Body of pancreas (tissue), 4 donors: Measurements from ENCODE around the gene HOXD4.

Experiments
- POLR2A ChIP-seq, 3 donors: fragments of 450-650 bp; IDR thresholded peaks; one replicate each; pipeline ENCODE4 v1.6.1; 2016; ENCODE audit warnings: antibody characterized with exemption in 3 of 3, mild to moderate bottlenecking in 2 of 3
- TF ChIP-seq, protein P1 (sequence below), 7 experiments: fragments of 450-650 bp in 4 of 7; fragments of 200-600 bp in 3 of 7; sonication (generic) in 3 of 7; IDR thresholded peaks; one replicate each; pipeline ENCODE4 v1.5.1; 2016 to 2019; ENCODE audit warnings: antibody characterized with exemption in 7 of 7

DNA sequence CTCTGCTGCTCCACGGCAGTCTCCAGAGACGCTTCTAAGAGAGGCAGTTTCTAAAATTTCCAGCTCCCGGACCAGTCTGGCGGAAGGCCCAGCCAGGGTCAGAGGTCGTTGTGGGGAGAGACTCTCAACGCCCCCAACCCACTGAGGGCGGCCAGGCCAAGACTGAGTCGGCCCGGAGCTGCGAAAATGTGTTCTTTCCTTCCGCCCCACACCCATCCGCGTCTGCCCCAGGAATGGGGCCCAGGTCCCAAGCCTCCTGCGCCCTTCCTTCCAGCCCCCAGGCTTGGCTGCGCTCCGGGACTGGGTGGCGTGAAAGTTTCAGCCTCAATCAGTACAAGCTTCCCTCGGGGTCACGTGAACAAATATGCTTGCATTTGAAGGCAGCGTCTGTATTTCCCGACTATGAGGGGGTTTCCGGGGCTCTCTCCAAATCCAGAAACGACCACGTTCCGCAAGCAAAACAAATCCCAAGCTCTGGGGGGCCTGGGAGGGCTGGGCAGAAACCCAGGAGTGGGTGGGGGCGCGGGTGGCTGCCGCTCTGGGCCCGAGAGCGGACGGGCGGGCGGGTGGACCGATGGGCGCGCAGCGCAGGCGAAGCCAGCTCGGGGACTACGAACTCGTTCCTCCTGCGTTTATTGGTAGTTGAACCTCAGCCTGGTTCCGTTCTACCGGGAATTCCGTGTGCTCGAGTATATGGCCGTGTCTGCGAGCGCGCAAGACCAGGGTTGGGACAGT lies 9.1 kb downstream of the HOXD4 start:
- TF ChIP-seq, protein P1, sequence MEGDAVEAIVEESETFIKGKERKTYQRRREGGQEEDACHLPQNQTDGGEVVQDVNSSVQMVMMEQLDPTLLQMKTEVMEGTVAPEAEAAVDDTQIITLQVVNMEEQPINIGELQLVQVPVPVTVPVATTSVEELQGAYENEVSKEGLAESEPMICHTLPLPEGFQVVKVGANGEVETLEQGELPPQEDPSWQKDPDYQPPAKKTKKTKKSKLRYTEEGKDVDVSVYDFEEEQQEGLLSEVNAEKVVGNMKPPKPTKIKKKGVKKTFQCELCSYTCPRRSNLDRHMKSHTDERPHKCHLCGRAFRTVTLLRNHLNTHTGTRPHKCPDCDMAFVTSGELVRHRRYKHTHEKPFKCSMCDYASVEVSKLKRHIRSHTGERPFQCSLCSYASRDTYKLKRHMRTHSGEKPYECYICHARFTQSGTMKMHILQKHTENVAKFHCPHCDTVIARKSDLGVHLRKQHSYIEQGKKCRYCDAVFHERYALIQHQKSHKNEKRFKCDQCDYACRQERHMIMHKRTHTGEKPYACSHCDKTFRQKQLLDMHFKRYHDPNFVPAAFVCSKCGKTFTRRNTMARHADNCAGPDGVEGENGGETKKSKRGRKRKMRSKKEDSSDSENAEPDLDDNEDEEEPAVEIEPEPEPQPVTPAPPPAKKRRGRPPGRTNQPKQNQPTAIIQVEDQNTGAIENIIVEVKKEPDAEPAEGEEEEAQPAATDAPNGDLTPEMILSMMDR (IDR thresholded peaks at IDR 0.05): no peak
- no peak for TF ChIP-seq POLR2A (IDR thresholded peaks at IDR 0.05)
